Measurements from ENCODE around the gene ABHD14A. TPM values are rescaled to one million over a fixed set of nuclear protein-coding genes. Genes with fewer than 3 reads are reported as not detected.
"Not testable (repeated sequence)": the region's sequence is repeated elsewhere in the genome, so short reads cannot be mapped to it uniquely, and the experiment has no call there.

Gene ABHD14A
- total RNA-seq, 1 experiment from 2014 or later: 29.1 TPM

- DNase-seq (ENCODE audit: low read depth): no peak
Observed at GRCh38 chr3:51970606-51971300, 4.1 kb upstream of the ABHD14A start.

DNA sequence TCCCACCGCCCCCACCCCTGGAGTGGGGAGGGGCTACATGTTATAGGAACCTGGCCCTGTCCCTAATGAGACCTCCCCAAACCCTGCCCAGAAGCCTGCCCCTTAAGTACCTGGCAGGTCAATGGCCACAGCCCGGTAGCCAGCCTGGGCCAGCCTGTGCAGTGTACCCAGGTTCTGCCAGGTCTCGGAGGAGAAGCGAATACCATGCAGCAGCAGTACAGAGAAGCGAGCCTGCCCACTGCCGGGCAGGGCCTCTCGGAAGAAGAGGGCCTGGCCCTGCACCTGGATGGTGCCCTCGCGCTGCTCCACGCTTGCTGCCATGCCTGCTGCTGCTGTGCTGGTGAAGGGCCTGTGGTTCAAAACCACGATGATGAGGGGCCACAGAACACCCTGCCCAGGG is 3.5 kb upstream of the ABHD14A start:
- no peak for DNase-seq (ENCODE audit: low read depth)

GRCh38 chr3:51974277-51974962 is 444 bp upstream of the ABHD14A start:
- peak; percentile 44 for DNase-seq (ENCODE audit: low read depth)

DNA sequence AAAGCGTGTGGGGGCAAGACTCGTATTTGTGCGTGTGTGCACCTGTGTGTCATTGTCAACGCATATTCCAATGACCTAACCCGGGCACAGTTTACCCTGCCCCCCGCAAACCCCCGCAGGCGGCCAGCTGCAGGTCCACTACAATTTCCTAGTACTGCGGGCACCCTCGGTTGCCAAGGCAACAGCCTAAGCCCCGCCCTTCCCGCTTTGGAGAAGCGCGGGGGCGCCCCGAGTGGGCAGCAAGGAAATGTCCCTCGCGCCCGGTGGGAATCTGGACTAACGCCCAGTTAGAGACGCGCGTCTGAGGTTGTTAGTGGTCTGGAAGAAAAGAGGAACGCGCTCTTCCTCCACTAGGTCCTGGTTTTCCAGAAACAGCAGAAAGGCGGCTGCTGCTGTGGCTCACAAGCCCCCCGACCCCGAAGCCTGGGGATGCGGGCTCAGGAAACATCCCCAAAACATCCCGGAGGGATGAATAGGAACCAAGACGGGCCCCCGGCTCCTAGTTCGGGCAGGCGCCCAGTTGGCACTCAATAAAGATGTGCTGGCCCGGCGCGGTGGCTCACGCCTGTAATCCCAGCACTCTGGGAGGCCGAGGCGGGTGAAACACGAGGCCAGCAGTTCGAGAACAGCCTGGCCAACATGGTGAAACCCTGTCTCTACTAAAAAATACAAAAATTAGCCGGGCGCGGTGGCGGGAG is 1.1 kb downstream of the ABHD14A start:
- DNase-seq (ENCODE audit: low read depth): peak; percentile 53

GRCh38 chr3:51977446-51978142 is 2.7 kb downstream of the ABHD14A start:
- DNase-seq (ENCODE audit: low read depth): no peak

GRCh38 chr3:51978143-51978502 is 3.3 kb downstream of the ABHD14A start:
- no peak for DNase-seq (ENCODE audit: low read depth)

DNA sequence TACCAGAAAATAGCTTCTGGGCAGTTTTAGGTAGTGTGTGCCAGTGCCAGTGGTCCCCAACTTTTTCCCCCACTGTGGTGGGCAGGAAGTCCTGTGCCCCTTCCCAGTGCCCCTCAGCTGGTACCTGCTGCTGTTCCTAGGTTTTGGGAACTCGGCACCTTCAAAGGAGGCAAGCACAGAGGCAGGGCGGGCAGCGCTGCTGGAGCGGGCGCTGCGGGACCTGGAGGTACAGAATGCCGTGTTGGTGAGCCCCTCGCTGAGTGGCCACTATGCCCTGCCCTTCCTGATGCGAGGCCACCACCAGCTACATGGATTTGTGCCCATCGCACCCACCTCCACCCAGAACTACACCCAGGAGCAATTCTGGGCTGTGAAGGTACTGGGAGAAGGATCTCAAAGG is 5.4 kb downstream of the ABHD14A start:
- no peak for DNase-seq (ENCODE audit: low read depth)

- no peak for DNase-seq (ENCODE audit: low read depth)
Observed at GRCh38 chr3:51982352-51982837, 7.5 kb downstream of the ABHD14A start.

- DNase-seq (ENCODE audit: low read depth): peak; percentile 88
Observed at GRCh38 chr3:51982838-51983577, 8.1 kb downstream of the ABHD14A start, which contains the start of gene ACY1. TSS of gene ACY1 (plus strand) at chr3:51983535. CDS start at chr3:51984065, 530 bp downstream.

- DNase-seq (ENCODE audit: low read depth): no peak
Observed at GRCh38 chr3:51983578-51984268, 8.9 kb downstream of the ABHD14A start.

DNA sequence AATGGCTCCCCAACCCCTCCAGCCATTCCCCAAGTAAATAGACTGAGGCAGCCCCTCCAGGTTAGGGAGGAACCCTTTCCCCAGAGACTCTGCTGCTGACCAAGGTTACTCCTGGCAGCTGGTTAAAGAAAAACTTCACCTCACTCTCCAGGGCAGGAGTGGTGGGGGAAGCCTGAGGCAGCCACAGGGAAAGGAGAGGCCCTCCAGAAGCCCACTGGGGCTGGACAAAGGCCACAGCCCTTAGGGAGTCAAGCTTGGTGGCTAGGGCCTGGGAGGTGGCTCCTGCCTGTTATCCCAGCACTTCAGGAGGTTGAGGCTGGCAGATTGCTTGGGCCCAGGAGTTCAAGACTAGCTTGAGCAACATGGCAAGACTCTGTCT is 9.4 kb downstream of the ABHD14A start:
- DNase-seq (ENCODE audit: low read depth): no peak

GRCh38 chr3:51985063-51985462 is 10.2 kb downstream of the ABHD14A start:
- no peak for DNase-seq (ENCODE audit: low read depth)

DNA sequence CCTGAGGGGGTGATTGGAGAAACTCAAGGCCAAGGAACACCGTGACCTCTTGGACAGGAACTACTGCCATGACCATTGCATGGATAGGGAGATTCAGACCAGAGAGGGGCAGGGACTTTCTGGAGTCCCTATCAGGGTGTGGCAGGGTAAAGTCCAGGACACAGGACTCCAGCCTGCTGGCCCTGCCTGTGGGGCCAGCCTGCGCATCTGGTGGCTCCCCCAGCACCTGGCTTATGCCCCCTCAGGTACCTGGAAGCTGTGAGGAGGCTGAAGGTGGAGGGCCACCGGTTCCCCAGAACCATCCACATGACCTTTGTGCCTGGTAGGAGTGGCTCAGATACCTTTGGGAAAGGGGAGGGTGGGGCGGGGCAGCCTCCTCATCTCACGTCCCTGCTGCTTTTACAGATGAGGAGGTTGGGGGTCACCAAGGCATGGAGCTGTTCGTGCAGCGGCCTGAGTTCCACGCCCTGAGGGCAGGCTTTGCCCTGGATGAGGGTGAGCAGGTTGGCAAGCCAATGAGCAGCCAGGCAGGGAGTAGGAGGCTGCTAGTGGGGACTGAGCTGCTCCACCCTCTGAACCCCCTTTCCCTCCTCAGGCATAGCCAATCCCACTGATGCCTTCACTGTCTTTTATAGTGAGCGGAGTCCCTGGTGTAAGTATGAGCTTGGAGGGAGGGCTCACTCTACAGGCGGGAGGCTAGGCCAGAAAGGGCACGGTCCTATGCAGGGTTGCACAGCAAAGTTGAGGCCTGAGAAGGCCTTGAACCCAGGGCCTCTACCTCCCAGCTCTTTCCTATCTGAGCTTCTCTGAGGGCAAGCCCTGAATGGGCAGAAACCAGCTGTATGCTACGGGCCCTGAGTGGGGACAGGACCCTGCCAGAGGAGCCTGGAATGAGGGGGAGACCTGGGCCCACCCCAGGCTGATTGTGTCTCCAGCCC is 11.4 kb downstream of the ABHD14A start:
- no peak for DNase-seq (ENCODE audit: low read depth)

GRCh38 chr3:51987568-51987967 is 12.7 kb downstream of the ABHD14A start:
- DNase-seq (ENCODE audit: low read depth): no peak

GRCh38 chr3:51988286-51989146 is 13.7 kb downstream of the ABHD14A start:
- no peak for DNase-seq (ENCODE audit: low read depth)

- not testable (repeated sequence) for DNase-seq (ENCODE audit: low read depth)
Observed at GRCh38 chr3:51990501-51990971, 15.7 kb downstream of the ABHD14A start.

DNA sequence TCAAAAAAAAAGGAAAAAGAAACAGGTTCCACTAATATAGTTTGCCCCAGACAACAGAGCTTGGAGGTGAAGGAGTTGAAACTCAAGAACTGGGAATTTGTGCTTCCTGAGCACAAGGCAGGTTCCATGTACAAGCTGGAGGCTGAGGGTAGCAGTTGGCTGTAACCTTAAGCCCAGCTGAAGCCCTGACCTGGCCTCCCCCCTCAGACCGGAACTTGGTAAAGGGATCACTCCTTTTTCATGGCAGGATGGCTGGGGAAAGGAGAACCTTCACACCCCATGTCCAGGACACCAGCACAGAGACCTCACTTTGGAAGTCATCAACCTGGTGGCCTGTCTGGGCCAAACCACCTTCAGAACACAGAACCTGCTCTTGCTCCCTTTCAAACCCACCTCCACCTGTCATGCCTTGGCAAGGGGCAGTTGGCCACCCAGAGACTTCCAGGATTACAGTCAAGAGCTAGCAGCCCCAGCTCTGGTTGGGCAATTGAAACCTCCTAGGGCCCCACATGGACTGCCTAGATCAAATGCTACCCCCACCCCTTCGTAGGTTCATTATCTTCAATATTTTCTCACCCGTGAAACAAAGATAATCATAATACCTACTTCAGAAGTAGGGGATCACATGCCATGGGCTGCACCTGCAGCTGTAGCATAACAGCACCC is 17.3 kb downstream of the ABHD14A start:
- DNase-seq (ENCODE audit: low read depth): no peak

- DNase-seq (ENCODE audit: low read depth): not testable (repeated sequence)
Observed at GRCh38 chr3:51993657-51994056, 18.8 kb downstream of the ABHD14A start.
